EH (cell line): ENCODE measurements around the gene HADHB.

ENCODE experiments used
- DNase-seq: peaks from one replicate; pipeline ENCODE4 v3.0.0-alpha.2; 2015; ENCODE audit warnings: low read depth

The HADHB gene

DNA sequence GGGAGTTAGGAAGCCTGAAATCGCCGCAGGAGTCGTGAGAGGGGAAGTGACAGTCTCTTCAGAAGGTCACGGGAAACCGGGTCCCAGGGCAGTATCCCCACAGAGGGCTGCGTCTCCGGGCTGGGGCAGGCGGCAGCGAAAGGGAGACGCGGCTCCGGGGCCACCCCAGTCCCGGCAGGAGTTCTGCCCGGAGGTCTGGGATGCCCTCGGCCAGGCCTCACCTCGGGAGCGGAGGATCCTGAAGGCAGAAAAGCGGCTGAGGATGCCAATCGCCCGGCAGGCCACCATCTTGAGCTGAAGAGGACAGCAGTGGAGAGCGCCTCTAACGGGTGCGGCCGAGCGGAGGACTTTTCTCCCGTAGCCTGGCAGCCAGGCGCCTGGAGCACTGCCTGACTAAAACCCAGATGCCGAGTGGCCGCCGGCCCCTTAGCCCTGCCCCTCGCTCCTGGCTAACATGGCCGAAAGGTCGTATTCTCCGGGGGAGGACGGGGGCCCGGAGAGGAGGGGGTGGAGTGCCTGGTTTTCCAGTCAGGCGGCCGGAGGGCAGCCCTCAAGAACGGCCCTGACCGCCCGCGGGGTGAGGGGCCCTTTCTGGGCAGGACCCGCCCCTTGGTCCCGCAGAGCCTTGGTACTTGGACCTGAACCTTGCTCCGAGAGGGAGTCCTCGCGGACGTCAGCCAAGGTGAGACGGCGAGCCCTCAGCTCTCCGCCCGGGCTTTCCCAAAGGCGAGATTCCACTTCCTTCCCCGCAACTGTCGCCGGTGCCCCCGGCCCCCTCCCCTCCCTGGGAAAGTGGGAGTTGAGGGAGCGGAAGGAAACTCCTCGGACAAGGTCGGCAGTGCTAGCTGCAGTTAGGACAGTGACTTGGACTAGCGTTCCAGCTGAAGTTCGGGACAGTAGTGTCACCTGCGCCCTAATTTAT lies at the start of gene HADHB, which contains the start of gene HADHA:
TSS of gene HADHB (plus strand) at position 631 of the 922 bp plus-strand sequence. CDS start 9,316 bp downstream, outside the sequence.
TSS of gene HADHA (minus strand) at position 324 of the 922 bp plus-strand sequence. CDS start at position 288, 36 bp downstream.
- peak; percentile 94 for DNase-seq

DNA sequence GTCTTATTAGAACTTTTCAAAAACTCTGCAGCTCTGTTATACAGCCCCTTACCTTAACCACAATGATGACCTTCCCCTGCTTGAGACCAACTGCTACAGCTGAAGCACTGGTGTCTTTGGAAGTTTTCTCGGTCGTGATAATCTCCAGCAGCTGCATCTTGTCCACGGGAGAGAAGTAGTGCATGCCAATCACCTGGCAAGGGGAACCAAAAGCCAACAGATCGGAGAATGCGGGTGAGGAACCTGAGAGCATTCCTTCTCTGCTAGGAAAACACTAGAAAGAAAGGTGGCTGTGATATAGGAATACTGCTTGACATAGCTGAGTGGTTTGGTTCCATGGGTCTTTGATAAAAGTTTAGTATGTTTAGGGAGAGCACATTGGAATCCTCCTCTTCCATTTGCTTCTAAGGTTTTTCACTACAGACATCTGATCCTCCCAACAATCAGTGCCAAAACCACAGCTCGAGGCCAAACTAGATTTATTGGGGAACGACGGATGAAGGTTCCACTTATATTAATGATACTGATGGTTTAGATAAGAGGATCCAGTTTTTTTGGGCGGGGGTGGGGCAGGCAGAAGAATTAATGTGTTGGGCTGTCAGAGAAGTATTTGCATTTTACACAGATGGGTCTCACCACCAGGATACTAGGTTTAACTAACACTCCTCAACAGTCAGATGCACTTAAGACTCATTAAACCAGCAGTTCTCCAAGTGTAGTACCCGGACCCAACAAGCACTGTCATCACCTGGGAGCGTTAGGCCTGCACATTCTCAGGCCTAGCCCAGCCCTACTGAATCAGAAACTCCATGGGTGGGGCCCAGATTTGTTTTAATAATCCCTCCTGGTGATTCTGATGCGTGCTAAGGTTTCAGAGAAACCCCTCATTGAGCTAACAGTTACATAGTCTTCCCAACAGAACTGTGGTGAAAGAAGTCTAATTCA lies 49.4 kb upstream of the HADHB start:
- no peak for DNase-seq

DNA sequence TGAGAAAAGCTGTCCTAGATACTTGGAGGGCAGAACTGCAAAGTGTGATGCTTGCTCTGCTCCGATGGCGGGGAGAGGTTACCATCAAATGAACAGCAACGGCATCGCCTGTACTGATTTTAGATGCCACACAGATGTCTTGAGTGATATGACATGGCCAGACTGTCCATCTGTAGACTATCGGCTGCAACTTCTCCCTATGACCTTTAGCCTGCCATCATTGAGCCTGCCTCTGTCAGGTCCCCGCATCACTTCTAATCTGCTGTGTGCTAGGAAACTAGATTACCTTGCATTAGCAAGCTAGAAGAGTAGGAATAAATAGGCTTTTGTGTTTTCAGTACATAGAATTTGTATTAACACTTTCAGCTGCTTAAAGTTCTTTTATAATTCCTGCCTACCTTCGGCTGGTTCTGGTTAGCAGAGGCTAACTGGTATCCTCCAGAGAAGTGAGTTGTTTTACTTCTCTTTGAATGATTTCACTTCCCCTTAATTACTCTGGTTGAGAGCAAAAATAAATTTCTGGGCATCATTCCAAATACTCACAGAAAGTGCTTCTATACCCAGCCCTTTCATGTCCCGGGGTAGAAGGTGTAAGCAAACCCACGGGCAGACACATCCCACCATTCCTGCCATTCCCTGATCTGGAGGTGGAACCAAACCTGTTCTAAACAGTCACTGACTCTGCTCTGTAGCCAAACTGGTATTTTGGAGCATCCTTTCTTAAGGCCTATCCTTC lies 47.9 kb upstream of the HADHB start:
- DNase-seq = no peak

DNA sequence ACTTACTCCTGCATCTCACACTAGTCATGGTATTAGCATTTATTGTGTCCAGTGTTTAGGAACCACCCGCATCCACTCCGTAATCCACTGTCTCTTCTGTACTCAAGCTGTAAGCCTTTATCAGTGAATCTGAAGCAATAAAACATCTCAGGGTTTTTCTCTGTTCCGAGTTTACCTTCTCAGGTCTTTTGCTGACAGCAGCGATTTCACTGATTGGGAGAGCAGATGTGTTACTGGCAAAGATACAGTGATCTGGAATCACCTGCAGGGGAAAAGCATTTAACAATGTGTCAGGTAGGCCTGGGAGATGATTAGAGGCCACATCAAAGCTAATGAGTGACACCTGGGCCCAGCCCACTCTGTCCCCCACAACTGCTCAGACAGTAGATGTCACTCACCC lies 47.2 kb upstream of the HADHB start:
- DNase-seq = no peak

DNA sequence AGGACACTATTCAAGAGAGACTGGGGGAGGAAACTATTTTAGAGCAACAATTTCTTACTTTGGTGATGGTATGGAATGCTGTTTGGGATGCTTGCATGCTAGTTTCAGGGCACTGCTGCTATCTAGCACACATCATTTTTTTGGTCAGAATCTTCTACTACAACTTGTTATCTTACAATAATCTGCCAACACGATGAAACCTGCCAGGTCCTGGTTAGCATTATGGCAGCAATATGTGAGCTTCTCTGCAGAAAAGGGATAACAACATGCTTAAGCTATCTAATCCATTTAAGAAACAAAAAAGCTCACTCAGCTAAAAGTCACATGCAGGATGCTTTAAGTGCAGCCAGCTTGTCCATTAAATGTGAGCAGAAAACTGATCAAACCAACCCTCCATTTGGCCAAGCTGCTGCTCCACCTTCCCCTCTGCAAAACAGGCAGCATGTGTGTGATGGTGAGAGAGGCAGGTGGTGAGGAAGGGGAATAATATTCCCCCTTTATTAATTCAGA lies 41.7 kb upstream of the HADHB start:
- no peak for DNase-seq

DNA sequence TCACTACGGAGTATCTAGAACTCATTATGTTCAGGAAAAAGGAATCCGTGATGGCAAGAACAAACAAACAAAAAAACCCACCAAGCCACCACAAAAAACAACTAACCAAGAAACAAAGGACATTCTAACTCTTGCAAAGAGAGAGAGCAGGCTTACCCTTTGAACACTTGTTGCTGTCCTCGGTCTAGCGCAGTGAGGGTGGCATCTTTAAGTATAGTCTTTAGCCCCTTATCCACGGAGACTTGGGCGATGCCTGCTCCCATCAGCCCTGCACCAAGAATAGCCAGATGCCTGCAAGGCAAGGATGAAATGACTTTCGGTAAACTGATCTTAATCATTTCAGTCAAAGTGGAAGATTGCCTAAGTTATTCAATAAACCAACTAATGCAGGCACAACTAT lies 40.8 kb upstream of the HADHB start:
- DNase-seq = no peak

DNA sequence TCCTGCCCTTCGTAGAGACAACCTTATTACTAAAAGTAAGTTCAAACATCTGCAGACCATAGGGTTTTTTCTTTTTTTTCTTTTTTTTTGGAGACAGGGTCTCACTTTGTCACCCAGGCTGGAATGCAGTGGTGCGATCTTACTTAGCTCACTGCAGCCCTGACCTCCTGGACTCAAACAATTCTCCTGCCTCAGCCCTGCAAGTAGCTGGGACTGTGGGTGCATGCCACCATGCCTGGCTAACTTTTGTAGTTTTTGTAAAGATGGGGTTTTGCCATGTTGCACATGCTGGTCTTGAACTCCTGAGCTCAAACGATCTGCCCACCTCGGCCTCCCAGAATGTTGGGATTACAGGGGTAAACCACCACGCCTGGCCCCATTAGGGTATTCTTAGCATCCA lies 32.7 kb upstream of the HADHB start:
- DNase-seq = no peak

DNA sequence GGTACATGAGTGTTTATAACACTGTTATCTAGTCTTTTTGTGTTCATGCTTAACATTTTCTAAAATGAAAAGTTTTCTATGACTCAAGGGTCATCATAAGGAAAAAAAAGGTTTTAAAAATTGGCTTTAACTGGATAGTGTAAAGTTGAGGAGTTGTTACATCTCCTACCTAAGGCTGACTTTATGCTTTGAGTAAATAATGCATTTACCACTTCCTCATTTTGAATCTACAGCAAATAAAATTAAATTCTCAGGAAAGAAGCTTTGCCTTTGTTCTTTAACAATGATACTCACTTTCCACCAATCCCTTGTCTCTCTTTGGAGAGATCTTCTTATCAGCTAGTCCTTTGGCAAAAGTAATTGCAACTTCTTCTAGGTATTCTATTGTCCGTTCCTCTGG lies 30.0 kb upstream of the HADHB start:
- DNase-seq = no peak

DNA sequence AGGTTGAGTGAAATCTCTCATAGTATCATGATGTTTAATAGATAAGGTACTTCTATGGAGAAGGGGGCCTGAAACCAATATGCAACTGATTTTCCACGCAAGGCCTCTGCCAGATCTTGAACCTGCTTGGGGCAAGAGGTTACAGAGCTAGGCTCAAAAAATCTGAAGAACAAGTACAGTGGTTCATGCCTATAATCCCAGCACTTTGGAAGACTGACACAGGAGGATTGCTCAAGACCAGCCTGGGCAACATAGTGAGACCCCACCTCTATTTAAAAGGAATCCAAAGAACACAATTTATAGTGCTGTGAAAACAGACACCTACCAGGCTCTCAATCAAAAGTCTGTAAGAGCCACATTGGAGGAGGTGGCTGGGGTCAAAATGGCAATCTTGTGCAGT lies 28.9 kb upstream of the HADHB start:
- DNase-seq = no peak

DNA sequence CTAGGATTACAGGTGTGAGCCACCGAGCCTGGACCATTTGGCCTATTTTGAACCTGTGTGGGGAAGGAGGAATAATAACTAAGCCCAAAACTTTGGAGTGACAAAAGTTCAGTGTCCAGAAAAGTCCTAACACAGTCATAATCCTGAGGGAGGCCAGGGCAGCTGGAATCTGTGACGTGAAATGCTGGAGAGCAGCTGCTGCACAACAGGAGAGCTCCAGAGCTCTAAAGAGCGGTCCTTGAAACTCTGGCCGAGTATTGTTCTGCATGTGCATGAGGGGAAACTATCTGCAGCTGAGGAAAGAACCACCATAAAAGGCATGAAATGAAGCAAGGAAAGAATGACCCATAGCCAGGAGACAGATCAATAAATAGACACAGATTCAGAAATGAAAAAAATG lies 28.2 kb upstream of the HADHB start:
- no peak for DNase-seq

DNA sequence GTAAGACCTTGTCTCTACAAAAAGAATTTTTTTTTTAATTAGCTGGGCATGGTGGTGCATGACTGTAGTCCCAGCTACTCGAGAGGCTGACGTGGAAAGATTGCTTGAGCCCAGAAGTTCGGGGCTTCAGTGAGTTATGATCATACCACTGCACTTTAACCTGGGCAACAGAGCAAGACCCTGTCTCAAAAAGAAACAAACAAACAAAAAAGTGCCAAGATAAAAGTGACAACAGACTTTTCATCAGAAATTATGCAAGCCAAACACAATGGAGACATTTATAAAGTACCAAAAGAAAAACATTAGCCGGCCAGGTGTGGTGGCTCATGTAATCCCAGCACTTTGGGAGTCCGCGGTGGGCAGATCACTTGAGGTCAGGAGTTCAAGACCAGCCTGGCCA lies 27.0 kb upstream of the HADHB start:
- no peak for DNase-seq

DNA sequence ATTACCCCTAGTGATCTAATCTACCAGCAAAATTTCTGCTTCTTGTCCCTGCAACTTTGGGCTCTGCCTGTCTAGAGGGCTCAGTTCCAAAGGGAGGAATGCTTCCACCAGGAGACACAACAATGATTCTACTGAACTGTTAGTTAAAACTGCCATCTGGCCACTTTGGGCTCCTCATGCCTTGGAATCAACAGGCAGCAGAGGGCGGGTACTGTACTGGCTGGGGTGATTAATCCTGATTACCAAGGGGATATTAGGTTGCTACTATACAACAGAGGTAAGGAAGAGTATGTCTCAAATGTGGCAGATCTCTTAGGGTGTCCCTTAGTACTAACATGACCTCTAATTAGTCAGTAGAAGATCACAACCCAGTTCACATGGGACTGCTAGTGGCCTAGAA lies 21.7 kb upstream of the HADHB start:
- DNase-seq = no peak

DNA sequence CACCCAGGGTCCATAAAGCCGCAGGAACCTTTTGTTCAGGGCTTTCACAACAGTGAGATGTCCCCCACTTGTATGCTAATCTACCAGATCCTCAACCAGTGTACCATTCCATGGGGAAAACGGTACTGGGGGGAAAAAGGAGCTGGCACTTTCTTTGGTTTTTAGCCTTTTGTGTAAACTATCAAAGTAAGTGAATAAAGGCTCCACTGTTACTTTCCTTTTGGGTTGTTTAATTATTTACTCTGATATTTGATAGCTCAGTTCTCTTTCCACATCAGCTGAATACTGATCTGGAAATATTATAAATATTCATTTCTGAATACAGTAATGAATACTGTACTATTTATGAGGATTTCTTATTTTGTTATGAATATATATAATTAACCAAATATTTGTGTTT lies 20.6 kb upstream of the HADHB start:
- DNase-seq = no peak

DNA sequence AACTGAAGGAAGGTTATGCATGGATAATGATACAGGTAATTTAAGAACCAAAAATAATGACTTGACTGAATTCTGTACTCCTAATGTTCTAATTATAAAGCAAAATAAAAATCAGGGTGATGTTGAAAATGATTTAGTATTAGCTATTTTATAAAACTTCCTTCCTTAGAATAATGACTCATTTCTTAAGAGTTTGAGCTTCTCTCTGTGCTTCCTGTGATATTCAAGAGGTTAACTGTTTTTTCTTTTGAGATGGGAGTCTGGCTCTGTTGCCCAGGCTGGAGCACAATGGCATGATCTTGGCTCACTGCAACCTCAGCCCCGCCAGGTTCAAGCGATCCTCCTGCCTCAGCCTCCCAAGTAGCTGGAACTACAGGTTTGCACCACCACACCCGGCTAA lies 15.1 kb upstream of the HADHB start:
- DNase-seq = no peak

DNA sequence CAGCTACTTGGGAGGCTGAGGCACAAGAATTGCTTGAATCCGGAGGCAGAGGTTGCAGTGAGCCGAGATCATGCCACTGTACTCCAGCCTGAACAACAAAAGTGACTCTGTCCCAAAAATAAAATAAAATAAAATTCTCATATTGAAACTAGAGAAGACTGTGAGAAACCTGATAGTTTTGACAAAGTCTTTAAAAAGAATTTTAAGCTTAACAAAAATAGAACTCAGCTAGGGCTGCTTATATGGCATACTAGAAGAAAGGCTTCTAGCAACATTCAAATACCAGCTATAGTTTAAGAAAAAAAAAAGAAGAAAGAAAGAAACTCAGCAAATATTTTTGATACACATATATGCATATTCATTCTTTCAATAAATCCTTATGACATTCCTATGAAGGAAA lies 13.9 kb upstream of the HADHB start:
- DNase-seq = no peak

DNA sequence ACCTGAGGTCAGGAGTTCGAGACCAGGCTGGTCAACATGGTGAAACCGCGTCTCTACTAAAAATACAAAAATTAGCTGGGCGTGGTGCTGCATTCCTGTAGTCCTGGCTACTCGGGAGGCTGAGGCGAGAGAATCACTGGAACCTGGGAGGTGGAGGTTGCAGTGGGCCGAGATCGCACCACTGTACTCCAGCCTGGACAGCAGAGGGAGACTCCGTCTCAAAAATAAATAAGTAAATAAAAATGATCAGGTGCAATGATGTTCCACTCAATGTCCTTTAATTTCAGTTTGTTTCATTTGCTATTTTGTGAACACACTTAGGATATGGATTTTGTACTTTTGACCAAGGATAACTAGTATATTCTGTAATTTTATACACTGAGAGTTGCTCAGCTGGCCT lies 9.7 kb upstream of the HADHB start:
- DNase-seq = peak; percentile 9

DNA sequence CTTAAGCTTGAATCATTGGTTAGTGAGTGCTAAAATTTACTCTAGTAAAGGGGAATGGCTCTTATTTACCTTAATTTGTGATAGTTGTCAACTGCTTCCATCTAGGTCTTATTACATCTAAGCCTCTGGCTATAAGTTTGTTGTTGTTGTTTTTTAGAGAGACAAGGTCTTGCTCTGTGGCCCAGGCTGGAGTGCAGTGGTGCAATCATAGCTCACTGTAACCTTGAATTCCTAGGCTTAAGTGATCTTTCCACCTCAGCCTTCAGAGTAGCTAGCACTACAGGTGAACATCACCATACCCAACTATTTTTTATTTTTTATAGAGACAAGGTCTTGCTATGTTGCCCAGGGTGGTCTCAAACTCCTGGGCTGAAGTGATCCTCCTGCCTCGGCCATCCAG lies 6.9 kb upstream of the HADHB start:
- DNase-seq = no peak

DNA sequence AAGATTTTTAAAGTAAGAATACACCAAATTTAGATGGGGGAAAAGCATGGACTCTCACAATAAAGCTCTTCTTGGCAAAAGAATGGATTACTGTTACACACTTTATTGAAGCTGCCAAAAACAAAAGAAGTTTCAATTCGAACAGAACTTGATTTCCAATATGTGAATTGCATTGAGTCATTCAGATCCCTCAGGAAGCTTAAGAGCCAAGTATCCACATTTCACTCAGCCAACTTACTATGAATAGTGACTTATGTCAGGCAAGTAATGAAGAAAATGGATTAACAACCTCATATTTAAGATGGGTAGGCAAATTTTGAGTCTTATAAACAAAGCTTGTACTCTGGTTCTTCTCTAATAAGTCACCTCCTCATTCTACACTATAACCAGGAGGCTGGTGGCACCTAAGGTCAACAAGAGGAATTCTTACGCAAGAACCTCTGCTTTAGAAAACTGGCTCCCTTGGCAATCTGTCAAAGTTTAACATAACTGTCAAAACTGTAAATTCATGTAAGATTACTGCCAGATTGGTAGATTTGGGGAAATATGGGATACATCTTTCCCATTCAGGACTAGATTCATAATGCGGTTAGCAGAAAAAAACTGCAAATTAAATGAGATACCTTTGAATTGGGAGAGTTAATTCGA lies 6.3 kb upstream of the HADHB start:
- DNase-seq = peak; percentile 16

DNA sequence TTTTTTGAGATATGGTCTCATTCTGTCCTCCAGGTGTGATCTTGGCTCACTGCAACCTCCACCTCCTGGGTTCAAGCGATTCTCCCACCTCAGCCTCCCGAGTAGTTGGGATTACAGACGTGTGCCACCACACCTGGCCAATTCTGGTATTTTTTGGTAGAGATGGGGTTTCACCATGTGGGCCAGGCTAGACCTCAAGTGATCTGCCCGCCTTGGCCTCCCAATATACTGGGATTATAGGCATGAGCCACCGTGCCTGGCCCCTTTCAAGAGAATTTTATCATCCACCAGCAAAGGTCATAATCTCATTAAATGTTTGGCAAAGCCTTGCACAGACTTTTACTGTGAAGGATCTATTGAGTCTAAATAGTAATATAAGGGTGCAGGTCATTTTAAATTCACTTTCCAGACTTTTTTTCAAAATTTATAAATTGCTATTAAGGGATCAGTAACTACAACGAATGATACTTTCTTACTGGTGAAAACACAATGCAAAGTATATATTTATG lies 2.8 kb upstream of the HADHB start:
- no peak for DNase-seq

DNA sequence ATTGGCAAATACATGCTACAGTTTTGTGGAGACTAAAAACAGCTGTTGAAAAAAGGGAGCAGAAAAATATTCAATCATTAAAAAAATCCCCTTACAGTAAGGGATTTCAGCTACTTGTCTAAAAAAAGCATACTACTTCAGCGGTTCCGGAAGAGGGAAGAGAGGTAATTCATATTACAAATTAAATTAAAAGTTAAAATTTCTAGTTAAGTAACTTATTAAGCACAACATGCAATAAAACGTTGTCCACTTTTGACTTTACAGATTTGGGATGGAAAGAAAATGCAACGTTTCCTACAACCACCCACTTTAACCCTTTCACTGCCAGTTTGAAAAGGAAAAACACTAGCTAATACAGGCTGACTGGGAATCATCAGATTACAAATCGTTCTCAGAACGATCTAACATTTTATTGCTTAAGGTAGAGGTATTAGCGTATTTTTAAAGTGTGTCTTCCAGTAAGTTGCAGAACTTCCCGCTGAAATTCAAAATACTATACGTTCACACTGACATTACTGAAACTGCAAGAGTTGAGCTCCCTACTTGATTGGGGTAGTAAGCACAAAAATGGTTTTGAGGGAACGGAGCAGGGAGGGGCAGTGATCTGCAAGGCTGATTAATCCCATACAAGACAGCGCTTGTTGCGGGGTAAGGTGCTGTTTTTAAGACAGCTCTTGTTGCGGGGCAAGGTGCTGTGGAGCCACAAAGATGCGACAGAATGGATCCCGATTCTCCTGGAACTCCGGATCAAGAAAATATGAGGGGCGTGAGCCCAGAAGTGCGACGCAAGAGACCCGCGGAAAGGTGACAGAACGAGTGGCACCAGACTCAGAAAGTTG lies 1.1 kb upstream of the HADHB start:
- peak; percentile 36 for DNase-seq
